HG03159 (cell line): ENCODE data around the gene CTPS2.
A peak's percentile ranks its signal among the peaks of the same experiment; 100 is the strongest.
"Not testable (repeated sequence)": the region's sequence is repeated elsewhere in the genome, so short reads cannot be mapped to it uniquely, and the experiment has no call there.

Source experiments
- ATAC-seq: cut with Tn5 transposase; IDR thresholded peaks from one replicate; pipeline ENCODE4 v1.9.1; 2021; ENCODE audit warnings: mild to moderate bottlenecking, moderate library complexity; ENCODE audit not compliant: unreplicated experiment

Gene CTPS2, protein sequence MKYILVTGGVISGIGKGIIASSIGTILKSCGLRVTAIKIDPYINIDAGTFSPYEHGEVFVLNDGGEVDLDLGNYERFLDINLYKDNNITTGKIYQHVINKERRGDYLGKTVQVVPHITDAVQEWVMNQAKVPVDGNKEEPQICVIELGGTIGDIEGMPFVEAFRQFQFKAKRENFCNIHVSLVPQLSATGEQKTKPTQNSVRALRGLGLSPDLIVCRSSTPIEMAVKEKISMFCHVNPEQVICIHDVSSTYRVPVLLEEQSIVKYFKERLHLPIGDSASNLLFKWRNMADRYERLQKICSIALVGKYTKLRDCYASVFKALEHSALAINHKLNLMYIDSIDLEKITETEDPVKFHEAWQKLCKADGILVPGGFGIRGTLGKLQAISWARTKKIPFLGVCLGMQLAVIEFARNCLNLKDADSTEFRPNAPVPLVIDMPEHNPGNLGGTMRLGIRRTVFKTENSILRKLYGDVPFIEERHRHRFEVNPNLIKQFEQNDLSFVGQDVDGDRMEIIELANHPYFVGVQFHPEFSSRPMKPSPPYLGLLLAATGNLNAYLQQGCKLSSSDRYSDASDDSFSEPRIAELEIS

DNA sequence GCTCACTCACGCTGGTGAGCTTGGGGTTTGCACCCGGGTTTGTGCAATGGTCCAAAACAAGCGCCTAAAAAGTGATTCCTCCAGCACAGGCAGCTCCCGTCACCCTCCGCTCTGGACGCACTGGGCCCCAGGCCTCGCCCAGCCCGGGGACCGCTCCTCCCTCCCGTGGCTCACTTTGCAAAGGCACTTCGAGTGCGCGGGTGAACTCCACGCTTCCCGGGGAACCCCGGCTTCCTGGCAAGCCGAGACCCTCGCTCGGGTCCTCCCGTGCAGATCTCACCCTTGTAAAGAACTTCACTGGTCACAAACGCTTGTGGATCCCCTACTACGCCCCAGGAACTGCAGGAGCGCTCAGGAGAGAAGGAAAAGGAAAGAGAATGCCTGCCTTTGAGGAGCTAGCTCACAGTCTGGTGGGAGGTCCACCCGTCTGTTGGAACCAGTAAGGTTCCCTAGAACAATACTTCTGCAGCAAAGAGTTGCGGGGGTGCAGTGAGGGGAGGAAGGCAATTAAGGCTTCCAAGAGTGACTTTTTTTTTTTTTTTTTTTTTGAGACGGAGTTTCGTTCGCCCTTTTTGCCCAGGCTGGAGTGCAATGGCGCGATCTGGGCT, at the start of gene CTPS2:
Gene CTPS2 (minus strand): TSS at position 122 of the 608 bp plus-strand sequence. CDS start 9,767 bp downstream, outside the sequence.
- ATAC-seq: peak; percentile 65

DNA sequence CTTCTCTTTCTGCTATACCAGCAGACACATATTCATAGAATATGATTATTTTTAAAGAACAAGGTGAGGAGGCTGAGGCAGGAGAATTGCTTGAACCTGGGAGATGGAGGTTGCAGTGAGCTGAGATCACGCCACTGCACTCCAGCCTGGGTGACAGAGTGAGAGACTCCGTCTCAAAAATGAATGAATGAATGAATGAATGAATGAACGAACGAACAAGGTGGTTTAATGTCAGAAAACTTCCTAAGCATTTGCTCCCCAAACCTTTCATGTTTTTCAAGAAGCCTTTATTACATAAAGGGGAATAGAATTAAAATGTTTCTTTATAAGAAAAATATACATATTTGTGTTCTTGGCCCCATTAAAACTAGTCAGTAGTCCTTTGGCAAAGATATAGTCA, 49.0 kb upstream of the CTPS2 start:
- not testable (repeated sequence) for ATAC-seq

DNA sequence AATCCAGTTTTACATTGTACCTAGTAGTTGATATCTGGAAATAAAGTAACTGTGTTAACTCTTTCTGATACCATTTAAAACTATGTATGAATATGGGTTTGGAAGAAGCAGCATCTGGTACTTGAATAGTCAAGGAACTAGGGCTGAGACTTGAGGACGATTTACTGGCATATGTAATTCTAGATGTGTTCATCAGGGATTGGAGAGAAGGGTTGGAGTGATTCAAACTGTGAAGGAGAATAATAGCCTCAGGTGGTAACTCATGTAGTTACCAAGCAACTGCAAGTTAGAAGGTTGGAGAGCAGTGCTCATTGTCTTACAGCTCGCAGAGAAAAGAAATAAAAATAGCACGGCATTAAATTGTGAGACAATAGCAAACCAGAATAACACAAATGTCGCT, 44.3 kb upstream of the CTPS2 start:
- ATAC-seq: no peak

DNA sequence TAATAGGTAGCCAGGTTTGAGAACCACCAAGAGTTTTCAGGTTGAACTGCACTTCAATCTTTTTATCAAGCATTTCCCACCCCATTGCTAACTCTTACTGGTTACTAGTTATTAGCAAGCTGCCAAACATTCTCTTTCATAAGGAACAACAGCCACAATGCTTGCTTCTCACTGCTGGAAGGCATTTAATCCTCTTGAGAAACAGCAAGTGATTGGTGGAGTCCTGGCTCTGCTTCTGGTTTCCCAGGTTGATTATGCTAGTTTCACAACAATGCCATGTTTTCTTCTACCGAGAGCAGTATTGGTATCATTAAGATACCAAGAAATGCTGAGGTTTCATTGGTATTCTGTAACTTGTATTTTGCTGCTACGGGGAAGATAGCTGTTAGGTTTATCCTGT, 41.5 kb upstream of the CTPS2 start:
- ATAC-seq: no peak

DNA sequence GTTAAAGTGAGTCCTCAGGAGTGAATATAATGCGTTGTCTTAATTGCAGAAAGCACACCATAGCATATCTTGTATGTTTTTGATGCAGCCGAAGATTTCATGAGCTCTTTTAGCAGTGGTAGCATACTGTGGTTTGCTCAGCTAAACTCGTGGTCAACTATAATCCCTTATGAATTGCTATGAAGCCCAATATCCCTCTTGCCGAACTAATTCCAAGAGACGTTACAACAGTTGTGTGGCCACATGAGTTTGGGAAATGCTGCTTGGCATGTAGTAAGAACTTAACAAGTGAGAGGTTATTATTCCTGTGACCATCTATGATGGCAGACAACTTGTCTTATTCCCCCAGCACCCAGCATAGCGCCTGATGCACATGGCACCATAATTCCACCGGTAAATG, 37.7 kb upstream of the CTPS2 start:
- ATAC-seq: no peak

DNA sequence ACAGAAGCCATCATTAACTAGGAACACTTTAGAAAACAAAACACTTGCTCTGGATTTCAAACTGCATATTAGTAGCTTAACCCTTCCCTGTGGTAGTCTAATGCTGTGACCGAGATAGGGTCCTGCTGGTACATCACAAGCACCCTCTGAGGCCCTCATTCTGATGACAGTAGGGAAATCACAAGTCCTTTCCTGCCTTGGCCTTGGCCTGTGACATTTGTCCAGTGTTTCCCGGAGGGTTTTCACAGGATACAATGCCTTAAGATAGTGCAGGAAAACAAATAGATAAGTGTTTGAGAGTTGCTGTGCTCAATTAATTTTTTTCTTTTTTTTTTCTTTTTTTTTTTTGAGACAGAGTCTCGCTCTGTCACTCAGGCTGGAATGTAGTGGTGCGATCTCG, 36.0 kb upstream of the CTPS2 start:
- no peak for ATAC-seq

DNA sequence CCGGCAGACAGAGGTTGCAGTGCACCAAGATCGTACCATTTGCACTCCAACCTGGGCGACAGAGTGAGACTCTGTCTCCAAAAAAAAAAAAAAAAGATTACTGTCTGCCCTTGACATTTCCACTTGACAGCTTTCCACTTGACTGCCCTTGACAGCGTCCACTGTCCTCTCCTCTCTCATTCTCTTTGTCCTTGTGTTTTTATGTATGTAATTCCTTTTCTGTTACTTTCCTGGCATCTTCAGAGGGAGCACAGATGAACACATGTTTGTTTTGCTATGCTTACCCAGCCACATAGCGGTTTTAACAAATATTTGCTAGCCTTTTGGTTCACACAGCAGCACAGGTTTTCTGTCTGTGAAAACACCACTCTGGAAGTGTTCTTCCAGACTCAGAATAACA, 33.2 kb upstream of the CTPS2 start:
- ATAC-seq: no peak

DNA sequence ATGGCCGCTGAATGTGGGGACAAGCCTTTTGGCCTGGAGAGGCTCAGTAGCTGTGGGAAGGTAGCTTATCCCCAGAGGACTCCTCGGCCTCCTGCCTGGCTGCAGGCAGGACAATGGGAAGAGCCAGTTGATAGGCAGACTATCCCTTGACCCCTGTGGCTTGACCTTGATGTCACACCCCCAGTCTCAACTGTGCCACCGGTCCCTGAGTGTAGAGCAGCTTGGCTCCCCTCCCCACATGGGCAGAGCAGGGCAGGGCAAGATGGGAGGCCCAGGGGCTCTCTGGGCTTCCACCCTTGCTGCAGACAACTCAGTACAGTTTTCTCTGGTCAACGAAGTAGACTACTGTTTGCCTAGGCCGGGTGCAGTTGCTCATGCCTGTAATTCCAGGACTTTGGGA, 32.6 kb upstream of the CTPS2 start:
- ATAC-seq: no peak

DNA sequence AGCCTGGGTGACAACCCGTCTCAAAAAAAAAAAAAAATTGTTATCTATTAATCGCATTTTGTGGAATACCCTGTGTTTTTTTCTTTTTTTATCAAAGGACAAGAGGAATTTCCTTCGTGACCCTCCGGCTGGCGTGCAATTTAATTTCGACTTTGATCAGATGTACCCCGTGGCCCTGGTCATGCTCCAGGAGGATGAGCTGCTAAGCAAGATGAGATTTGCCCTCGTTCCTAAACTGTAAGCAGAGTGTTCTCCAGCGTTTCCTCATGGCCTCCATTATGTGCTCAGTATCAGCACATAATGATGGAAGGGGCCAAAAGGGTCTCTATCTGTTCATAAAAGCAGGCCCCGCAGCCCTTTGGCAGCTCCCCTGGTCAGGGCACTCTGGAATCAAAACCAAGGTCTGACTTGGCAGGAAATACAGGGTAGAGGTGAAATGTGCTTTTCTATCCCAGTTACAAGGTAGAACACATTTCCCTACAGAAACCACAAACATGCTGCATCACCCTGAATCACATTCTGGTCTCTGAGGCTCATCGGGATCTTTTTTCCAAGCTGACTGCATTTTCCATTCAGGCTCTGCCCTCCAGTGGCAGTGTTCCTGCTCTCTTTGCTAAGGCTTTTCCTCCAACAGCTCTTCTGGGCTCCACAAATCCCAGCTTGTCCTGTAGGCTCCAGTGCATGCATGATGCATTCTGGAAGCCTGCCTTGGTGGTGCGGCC, 31.3 kb upstream of the CTPS2 start:
- ATAC-seq: no peak

DNA sequence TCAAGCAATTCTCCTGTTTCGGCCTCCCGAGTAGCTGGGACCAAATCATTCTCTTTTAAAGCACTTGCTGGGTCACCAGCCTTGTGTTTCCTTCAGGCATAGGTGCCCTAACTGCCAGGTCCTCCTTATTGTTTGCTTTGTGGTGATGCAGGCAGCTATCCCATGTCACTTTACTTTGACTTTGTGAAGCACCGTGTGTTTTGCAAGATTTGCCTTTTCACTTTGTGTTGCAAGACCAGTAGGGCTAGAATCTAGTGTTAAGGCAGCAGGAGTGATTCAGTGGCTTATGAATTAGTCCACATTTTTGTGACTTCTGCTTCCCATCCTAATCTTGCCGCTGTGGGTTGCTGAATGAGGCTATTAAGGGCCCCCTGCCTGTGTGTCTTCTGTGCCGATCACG, 27.1 kb upstream of the CTPS2 start:
- ATAC-seq: no peak

DNA sequence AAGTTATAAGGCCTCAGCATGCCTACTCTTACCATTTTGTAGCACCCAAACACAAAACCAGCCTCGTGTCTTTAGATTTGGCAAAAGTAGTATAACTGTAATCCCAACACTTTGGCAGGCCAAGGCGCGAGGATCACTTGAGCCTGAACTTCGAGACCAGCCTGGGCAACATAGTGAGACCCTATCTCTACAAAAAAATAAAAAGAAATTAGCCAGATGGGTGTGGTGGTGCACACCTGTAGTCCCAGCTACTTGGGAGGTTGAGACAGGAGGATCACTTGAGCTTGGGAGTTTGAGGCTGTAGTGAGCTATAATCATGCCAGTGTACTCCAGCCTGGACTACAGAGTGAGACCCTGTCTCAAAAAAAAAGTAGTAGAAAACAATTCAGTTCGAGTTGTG, 24.6 kb upstream of the CTPS2 start:
- ATAC-seq: no peak

DNA sequence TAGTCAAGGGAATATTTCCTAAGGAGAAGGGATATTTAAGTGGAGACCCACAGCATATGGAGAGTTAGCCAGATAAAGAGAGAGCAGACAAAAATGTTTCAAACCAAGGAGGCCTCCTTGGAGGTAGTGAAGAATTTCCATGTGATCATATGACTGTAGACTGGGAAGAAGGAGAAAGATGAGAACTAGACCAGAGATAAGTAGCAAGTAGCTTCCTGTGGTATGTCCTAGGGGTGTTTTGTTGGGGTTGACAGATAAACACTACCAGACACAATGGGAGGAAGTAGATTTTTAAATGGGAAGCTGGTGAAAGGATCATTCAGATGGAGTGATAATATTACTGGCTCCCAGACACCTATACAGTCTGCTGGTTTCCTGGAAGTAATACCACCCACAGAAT, 20.5 kb upstream of the CTPS2 start:
- no peak for ATAC-seq

DNA sequence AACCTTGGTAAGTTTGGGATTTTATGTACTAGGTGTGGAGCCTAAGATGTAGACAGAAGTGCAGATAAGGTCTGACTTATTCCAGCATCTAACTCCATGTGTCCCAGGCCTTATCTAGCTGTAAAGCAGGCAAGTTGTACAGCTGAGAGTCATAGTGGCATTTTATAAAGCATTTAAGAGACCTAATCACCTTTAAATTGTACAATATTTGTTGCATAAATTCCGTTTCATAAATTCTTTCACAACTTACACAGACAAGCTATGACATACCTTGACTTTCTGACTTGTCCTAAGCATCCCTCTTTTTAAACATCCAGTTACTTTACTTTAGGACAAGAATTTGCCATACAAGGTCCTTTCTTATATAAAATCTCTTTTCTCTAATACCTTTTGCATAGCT, 18.0 kb upstream of the CTPS2 start:
- no peak for ATAC-seq

DNA sequence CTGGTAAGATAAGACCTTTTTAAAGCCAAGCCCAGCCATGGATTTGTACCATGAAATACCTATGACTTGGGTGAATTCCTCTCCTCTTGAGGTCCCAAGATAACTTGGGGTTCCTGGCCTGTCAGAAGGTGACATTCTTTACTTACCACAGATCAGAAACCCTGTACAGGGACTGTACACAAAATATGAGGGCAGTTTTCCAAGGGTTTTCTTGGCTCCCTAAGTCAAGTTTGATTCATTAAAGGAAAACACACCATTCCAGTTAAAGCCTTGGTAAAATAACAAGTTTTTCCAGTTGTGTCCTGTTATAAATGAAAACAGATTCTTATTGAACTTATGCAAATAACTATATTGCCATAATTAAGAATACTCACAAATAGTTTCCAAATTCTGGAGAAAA, 15.2 kb upstream of the CTPS2 start:
- ATAC-seq: no peak

DNA sequence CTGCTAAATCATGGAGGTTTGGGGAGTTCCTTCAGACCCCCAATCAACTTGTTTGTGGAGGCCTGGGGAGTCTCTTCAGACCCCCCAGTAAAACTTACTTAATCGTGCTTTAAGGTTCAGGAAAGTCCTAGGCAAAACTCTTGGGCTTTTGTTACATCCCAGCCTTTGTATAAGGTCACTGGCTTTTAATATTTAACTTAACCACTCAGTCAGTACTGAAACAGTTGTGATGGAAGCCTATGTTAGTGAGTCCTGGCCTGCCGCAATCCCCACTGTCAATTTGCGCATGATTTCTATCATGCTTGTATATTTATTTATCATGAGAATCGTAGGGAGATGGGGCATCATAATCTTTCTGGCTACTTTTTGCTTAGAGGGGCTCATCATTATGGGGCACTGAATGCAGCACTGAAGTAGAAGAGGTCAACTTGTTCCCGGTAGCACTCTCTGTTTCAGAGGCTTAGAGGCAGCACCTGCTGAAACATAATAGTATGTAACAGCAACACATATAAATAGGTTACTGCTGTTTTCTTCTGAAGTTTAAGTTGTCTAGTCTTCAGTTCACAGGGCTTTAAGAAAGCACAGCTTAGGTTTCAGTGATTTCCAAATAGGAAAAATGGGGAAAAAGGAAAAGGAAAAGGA, 14.0 kb upstream of the CTPS2 start:
- peak; percentile 82 for ATAC-seq

DNA sequence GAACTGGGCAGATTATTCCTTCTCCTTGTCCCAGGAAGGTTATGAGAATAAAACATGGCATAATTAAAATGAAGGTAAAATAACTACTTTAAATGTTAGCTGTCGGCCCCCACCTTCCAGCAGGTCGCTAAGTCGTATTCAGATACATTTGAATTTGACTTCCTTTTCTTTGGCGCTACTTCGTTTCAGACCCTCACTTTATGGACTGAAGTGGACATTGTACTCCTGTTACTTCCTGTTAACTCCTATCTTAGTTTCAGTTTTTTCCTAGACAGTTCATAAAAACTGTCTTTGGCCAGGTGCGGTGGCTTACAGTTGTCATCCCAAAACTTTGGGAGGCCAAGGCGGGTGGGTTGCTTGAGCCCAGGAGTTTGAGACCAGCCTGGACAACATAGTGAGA, 12.6 kb upstream of the CTPS2 start:
- no peak for ATAC-seq

DNA sequence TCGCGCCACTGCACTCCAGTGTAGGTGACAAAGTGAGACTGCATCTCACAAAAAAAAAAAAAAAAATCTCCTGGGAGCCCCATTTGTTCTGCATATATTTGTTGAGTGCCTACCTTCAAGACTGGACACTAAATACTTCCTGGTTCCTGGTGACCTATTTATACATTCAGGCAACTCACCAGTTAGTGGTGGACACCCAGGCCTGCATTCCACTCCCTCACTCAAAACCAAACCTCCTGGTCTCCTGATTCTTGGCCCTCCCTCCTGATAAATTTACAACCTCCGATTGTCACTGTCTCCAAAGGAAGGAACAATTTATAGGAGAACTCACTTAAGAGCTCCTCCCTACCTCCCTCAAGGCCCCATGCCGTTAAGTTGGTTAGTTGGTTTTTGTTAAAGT, 10.0 kb upstream of the CTPS2 start:
- no peak for ATAC-seq

DNA sequence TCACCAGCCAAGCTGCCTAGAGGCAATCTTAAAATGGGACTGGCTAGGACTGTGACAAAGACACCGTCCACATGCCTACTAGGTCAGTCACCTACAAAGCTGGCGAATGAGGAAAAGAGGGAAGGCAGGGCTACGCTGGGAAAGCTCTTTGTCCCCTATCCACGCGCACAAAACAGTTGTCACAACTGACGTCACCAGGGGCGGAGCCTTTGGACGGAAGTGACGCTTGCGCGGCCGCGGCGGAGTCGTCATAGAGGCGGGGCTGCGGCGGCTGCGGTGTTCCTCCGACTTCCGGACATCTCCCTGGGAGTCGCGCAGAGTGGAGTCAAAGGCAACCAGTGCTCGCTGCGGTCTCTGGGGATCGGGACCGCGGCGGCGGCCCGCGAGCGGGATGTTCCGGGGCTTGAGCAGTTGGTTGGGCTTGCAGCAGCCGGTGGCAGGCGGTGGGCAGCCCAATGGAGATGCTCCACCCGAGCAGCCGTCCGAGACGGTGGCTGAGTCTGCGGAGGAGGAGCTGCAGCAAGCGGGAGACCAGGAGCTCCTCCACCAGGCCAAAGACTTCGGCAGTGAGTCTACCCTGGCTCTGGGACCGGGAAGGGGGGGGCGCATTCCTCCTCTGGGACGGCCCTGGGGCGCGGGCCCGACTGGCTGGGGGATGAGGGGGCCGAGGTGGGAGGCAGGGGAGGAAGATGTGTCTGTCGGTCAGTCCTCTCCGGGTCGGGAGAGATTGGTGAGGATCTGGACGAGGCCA, 7.0 kb upstream of the CTPS2 start, which contains the start of gene SYAP1:
Gene SYAP1 (plus strand): TSS at position 279 of the 751 bp plus-strand sequence. CDS start 113 bp downstream, at position 392.
- peak; percentile 98 for ATAC-seq

DNA sequence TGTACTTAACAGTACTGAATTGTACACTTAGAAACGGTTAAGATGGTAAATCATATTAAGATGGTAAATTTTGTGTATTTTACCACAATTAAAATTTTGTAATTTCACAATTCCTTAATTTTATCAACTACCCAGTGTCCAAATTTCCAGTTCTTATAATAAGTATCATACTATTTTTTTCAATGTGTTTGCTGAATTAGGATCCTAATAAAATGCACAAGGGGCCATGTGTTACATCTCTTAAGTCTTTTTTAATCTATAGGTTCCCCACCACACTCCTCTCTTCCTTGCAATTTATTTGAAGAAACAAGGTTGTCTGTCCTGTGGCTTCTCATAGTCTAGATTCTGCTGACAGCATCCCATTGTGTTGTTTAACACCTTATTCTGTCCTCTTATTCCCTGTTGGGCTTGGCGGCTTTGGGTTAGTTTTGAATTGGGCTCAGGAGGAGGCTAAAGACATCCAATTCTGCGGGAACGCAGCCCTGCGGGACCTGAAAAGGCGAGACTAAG, 6.4 kb upstream of the CTPS2 start:
- peak; percentile 34 for ATAC-seq

DNA sequence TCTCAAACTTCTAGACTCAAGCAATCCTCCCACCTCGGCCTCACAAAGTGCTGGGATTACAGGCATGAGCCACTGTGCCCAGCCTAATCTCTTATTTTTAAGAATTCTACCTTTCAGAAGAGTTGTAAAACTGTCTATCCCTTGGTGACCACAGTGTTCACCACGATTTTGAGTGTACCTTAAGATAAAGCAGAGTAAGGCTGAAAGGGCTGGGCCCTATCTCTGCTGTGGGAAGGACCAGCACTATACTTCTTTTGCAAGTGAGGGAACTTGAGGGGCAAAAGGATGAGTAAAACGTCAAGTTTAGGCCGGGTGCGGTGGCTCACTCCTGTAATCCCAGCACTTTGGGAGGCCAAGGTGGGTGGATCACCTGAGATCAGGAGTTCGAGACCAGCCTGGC, 4.0 kb upstream of the CTPS2 start:
- not testable (repeated sequence) for ATAC-seq
